ENCODE results near the gene FCN1.

Gene FCN1

GRCh38 chr9:134932606-134933005 lies 14.9 kb upstream of the FCN1 start:
- no peak for ATAC-seq (ENCODE audit: low read depth)
- Histone ChIP-seq H3K4me3 (ENCODE audit: severe bottlenecking) (no peak overlapping the region), H3K27me3 (ENCODE audit: insufficient read depth, poor library complexity, severe bottlenecking) (peaks cover 78% of the 10 kb centered on the region)

GRCh38 chr9:134932171-134932570 lies 14.5 kb upstream of the FCN1 start:
- ATAC-seq (ENCODE audit: low read depth) (no peak), DNase-seq (ENCODE audit: low spot score) (peak; percentile 29)
- H3K9me3 ChIP-seq (ENCODE audit: severe bottlenecking), result no peaks in the 10 kb centered on the region
- TF ChIP-seq, protein P1, sequence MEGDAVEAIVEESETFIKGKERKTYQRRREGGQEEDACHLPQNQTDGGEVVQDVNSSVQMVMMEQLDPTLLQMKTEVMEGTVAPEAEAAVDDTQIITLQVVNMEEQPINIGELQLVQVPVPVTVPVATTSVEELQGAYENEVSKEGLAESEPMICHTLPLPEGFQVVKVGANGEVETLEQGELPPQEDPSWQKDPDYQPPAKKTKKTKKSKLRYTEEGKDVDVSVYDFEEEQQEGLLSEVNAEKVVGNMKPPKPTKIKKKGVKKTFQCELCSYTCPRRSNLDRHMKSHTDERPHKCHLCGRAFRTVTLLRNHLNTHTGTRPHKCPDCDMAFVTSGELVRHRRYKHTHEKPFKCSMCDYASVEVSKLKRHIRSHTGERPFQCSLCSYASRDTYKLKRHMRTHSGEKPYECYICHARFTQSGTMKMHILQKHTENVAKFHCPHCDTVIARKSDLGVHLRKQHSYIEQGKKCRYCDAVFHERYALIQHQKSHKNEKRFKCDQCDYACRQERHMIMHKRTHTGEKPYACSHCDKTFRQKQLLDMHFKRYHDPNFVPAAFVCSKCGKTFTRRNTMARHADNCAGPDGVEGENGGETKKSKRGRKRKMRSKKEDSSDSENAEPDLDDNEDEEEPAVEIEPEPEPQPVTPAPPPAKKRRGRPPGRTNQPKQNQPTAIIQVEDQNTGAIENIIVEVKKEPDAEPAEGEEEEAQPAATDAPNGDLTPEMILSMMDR (IDR thresholded peaks at IDR 0.05; ENCODE audit: poor library complexity, severe bottlenecking), result no peak
- H3K4me1 ChIP-seq (ENCODE audit: insufficient read depth, poor library complexity, severe bottlenecking), result no peaks in the 10 kb centered on the region
- peaks cover 77% of the 10 kb centered on the region for H3K27me3 ChIP-seq (ENCODE audit: insufficient read depth, poor library complexity, severe bottlenecking)
- no peak overlapping the region for H3K4me3 ChIP-seq (ENCODE audit: severe bottlenecking)
- H3K27ac ChIP-seq (ENCODE audit: poor library complexity, severe bottlenecking), result no peak overlapping the region
- H3K36me3 ChIP-seq (ENCODE audit: low read depth), result no peaks in the 10 kb centered on the region

More at GRCh38 chr9:134932606-134933005, 14.9 kb upstream of the FCN1 start:
- TF ChIP-seq, protein P1 (IDR thresholded peaks at IDR 0.05; ENCODE audit: poor library complexity, severe bottlenecking), result no peak
- DNase-seq (ENCODE audit: low spot score), result no peak
- Histone ChIP-seq H3K27ac (ENCODE audit: poor library complexity, severe bottlenecking) (no peak overlapping the region), H3K9me3 (ENCODE audit: severe bottlenecking) (no peaks in the 10 kb centered on the region), H3K36me3 (ENCODE audit: low read depth) (no peaks in the 10 kb centered on the region), H3K4me1 (ENCODE audit: insufficient read depth, poor library complexity, severe bottlenecking) (no peaks in the 10 kb centered on the region)

- ATAC-seq (ENCODE audit: low read depth) (no peak), DNase-seq (ENCODE audit: low spot score) (peak; percentile 19)
- H3K27me3 ChIP-seq (ENCODE audit: insufficient read depth, poor library complexity, severe bottlenecking), result peaks cover 59% of the 10 kb centered on the region
- no peaks in the 10 kb centered on the region for H3K4me1 ChIP-seq (ENCODE audit: insufficient read depth, poor library complexity, severe bottlenecking)
- H3K36me3 ChIP-seq (ENCODE audit: low read depth), result no peaks in the 10 kb centered on the region
- no peak overlapping the region for H3K27ac ChIP-seq (ENCODE audit: poor library complexity, severe bottlenecking)
- no peak overlapping the region for H3K4me3 ChIP-seq (ENCODE audit: severe bottlenecking)
- H3K9me3 ChIP-seq (ENCODE audit: severe bottlenecking), result no peaks in the 10 kb centered on the region
- TF ChIP-seq, protein P1 (IDR thresholded peaks at IDR 0.05; ENCODE audit: poor library complexity, severe bottlenecking), result no peak
Observed at GRCh38 chr9:134930398-134930797, 12.7 kb upstream of the FCN1 start.

- Histone ChIP-seq H3K4me1 (ENCODE audit: insufficient read depth, poor library complexity, severe bottlenecking) (no peaks in the 10 kb centered on the region), H3K36me3 (ENCODE audit: low read depth) (no peaks in the 10 kb centered on the region), H3K27ac (ENCODE audit: poor library complexity, severe bottlenecking) (no peak overlapping the region), H3K4me3 (ENCODE audit: severe bottlenecking) (no peak overlapping the region), H3K9me3 (ENCODE audit: severe bottlenecking) (no peaks in the 10 kb centered on the region), H3K27me3 (ENCODE audit: insufficient read depth, poor library complexity, severe bottlenecking) (peaks cover 50% of the 10 kb centered on the region)
- no peak for ATAC-seq (ENCODE audit: low read depth)
- TF ChIP-seq, protein P1 (IDR thresholded peaks at IDR 0.05; ENCODE audit: poor library complexity, severe bottlenecking), result no peak
- peak; percentile 36 for DNase-seq (ENCODE audit: low spot score)
Observed at GRCh38 chr9:134929193-134930158, 11.8 kb upstream of the FCN1 start.
